Activated CD4-positive, CD25-positive, alpha-beta regulatory T cell (primary cell): Measurements from ENCODE around the gene TNRC6B.
"Not testable (repeated sequence)": the region's sequence is repeated elsewhere in the genome, so short reads cannot be mapped to it uniquely, and the experiment has no call there.

Experiments used
- DNase-seq, 4 experiments: peaks; one replicate each; lab custom pipeline; 2025; lab: John Stamatoyannopoulos, UW

The TNRC6B gene

DNA sequence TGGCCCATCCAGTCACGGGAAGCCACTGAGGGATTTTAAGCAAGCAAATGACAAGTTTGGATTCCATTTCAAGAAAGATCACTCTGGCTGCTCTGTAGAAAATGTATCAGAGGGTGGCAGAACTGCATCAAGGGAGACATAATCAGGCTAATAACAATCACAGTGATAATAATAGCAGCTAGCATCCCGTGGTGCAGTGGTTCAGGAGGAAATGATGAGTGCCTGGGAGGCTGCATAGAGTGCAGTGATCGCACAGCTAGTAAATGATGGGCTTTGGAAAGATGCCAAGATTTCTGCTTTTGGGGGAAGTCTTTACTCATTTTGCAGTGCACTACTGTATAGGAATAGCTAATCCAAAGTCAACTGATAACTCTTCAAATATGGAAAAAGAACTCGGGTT is 35.8 kb downstream of the TNRC6B start:
- no peak for DNase-seq

DNA sequence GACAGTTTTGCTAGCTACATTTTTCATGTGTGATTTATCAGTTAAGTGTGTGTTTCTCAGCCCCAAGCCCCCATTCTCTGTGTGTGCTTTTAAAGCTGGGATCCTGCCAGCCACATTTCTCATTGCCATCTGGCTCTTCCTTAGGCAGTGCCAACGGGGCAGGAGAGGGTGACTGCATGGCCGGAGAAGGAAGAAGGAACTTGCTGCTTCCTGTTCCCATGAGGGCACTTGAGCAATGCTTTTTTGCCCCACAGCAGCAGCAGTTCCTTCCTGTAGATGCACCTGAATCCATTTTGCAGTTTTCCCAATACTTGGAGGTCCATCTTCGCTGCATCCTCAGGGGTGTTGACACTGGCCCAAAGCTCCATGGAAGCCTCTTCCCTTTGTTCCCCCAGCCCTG is 37.5 kb downstream of the TNRC6B start:
- no peak for DNase-seq

DNA sequence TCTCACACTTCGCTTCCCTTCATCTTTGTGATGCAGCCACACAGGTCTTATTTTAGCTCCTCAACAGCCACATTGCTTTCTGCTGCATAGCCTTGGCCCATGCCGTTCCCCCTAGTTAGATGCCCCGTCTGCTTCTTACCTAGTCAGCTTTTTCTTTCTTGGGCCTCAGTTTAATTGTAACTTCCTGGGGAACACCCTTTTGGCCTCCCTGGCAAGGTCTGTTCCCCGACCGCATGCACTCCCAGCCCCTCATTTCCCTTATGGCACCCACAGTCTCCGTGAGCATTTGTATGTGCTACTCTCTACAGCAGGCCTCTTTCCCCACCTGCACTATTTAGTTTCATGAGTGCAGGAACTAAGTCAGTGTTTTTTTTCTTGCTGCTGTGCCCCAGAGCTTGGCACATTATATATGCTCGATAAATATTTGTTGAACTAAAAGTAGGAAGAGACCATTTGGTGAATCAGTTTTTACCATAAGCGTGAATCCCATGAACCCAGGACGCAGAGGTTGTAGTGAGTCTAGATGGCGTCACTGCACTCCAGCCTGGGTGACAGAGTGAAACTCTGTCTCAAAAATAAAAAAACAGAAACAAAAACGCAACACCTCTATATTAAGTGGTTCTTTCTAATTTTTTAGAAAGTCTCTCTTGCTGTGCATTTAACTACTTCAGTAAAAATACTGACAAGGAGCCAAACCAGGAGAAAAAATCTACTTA is 38.5 kb downstream of the TNRC6B start:
- DNase-seq: no peak

DNA sequence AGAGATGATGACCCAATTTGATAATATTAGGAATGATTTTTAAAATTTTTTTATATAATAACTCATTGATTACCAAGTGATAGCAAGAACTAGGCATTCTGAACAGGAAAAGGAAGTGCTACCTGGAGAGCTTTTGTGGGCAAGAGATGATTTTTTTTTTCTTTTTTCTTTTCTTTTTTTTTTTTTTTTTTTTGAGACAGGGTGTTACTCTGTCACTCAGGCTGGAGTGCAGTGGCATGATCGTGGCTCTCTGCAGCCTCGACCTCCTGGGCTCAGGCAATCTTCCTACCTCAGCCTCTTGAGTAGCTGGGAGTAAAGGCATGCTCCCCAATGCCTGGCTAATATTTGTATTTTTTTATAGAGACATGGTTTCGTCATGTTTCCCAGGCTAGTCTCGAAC is 40.4 kb downstream of the TNRC6B start:
- no peak for DNase-seq

DNA sequence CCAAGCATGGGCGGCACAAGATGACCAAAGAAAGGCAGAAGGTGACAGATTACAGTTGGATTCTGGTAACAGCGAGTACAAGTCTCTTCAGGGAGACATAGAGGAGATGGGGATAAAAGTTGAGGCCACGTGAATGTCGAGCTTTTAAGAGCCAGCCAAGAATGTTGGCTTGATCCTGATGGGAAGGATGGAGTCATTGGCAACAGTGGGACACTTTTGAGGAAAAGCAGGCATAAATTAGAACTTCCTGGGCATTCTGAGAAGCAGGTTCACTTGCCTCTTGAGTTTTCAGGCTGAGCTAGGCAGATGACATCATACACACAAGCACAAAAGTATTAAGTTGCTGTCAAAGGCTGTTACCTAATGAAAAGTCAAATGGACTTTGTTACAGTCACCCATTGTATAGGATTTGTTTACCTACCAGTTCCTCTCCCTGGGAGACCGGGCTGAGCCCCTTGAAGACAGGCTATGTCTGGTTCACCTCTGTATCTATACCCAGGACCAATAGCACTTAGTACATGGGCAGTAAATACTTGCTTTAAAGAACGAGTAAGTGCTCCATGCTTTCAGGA is 41.1 kb downstream of the TNRC6B start:
- DNase-seq: no peak

DNA sequence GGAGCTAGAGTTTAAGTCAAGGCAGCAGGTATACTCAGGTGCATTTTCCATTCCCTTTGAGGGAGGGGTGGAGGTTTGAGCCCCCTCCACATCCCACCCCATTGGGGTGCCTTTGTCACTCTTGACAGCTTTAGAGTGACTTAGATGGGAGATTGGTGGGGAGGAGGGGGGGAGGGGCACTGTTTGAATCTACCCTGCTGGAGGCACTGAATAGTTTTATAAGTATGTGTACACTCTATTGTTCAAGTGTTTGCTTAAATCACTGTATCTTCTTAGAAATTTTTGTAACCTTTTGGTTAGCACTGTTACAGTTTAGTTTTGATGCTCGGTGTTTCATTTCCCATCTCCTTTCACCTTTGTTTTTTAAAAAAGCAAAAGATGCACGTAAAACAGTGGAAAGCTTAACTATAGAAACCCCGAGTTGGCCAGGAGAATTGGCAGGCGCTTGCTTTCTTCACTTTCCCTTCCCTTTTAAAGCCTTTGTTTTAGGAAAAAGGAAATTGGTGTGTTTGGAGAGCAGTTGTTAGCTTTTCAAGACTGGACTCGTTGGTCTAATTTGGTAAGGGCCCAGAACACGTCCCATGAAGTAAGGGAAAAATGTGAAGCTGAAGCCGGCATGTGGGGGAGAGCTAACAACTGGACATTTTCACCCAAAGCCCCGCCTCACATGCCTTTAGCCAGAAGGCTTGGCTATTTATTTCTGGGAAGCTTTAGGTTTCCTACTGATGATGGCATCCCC is 42.8 kb downstream of the TNRC6B start:
- DNase-seq: no peak

DNA sequence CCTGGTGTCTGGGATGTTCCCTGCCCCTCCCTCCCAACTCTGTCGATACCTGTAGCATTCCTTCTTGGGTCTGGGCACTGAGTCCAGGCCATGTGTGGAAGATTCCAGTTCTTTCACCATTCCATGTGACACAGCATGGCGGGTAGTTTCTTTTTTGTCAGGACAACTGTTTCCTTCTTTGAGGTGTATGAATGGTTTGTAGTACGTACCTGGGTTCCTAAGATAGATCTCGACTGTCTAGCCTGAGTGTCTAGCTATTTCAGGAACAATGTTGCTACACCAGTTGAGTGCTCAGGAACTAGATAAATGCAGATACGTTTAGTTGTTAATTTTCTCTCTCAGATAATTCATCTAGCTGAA is 43.3 kb downstream of the TNRC6B start:
- no peak for DNase-seq

DNA sequence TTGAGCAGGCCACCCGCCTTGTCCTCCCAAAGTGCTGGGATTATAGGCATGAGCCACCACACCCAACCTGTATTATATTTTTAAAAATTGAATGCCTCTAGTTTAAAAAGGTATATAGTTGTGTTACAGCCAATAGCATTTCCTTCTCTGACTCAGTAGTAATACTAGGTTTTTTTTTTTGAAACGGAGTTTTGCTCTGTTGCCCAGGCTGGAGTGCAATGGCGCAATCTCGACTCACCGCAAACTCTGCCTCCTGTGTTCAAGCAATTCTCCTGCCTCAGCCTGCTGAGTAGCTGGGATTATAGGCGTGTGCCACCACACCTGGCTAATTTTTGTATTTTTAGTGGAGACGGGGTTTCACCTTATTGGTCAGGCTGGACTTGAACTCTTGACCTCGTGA is 45.3 kb downstream of the TNRC6B start:
- not testable (repeated sequence) for DNase-seq

DNA sequence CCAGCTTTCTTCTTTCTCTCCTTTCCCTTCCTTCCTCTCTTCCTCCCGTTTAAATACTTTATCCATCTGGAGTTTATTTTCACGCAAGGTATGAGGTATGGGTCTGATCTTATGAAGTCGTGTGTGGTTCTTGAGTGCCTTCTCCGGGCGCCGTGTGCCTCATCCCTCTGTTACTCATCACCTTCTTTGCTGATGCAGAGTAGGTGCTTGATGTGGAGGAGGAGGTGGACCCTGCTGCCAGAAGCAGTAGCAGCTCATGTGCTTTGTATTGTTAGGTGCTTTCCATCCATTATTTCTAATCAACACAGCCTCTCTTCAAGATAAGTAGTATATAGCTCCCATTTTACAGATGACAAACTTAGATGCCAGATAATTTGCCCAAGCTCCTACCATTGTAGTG is 47.0 kb downstream of the TNRC6B start:
- DNase-seq: peak in 1 of 4 experiments; percentile 20

DNA sequence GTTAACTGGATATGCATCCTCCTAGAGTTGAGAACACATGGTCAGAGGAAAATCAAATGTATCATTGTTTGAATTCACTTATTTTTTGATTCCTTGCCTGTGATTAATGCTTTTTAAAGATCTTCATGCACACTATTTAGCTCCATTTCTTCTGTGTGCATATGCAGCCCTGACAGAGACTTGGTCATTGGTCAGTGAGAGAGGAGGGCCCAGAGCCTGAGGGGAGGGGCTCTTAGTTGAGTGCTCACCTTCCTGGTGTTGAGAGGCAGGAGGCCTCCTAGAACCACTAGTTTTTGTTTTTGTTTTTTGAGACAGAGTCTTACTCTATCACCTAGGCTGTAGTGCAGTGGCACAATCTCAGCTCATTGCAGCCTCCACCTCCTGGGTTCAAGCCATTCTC is 48.9 kb downstream of the TNRC6B start:
- no peak for DNase-seq

DNA sequence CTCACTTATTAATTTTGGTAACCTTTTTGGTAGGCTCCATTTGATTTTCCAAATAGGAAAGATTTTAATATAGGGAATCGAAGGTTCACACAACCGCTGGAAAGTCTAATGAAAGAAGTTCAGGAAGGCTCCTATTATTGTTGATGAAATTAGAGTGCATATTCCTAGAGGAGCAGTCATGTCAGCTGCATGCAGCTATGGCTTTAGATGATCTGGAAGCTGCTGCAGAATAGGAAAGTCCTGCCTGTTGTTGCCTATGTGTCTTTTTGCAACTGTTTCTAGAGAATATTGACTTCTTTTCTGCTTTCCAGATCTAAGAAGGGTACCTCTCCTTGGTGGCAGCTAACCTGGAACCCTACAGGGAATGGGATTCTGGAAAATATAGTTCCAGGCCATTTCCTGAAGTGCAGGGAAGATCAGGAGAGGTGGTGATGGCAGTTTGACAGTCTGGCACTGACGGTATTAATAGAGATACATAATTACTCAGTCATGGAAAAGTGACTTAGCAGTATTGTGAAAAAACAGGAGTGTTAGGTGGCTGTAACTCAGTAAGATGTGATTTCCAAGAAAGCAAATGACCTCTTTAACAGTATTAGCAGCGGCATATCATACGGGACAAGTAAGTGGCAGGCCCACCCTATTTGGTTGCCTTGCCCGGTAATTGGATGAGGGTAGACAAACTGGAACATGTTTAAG is 54.0 kb downstream of the TNRC6B start:
- no peak for DNase-seq

DNA sequence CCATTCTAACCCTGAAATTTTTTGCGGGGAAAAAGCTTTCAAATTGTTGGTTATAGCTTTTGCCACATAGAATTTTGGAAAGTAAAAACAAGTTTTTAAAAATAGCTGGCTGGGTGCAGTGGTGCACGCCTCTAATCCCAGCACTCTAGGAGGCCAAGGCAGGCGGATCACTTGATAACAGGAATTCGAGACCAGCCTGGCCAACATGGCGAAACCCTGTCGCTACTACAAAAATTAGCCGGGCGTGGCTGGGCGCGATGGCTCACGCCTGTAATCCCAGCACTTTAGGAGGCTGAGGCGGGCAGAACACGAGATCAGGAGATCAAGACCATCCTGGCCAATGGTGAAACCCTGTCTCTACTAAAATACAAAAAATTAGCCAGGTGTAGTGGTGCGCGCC is 54.9 kb downstream of the TNRC6B start:
- DNase-seq: no peak

DNA sequence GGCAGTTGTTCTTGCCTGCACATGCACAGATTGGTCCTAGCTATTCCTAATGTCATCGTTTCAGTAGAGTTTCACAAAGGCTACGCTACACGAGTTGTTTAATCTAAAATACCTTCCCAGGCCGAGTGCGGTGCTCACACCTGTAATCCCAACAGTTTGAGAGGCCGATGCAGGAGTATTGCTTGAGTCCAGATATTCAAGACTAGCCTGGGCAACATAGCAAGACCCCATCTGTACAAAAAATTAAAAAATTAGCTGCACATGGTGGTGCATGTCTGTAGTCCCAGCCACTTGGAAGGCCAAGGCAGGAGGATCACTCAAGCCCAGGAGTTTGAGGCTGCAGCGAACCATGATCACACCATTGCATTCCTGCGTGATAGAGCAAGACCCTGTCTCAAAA is 56.2 kb downstream of the TNRC6B start:
- DNase-seq: no peak

DNA sequence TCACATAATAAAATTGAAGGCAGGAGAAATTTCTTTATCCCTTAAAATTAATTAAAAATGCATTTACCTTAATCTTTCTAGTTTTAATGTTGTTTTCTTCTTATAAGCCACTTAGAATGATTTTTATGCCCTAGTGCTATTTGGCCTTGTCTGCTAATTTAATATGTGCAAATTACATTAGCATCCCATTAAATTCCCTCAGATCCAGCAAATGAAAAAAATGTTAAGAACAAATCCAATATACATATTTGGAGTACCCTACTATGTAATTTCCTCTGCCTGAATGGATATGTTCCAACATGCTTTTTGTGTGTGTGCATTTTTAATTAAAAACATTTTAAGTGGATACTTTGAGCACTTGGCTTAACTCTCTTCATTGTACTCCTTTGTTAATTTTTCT is 56.9 kb downstream of the TNRC6B start:
- no peak for DNase-seq

DNA sequence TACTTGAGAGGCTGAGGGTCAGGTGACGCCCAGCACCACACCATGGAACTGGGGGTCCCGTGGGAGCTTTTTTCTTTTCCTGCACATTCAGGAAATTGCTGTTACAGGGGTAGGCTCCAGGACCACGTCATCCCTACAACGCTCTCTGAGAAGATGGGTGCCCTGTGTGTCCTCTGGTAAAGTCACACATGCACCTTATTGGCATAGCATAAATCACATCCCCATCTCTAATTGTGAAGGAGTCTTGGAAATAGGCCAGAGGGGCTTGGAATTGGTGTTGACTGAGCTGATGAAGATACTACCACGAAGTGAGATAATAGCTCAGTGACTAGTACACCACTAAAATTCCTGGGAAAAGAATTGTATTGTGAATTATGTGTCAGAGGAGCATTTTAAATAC is 57.6 kb downstream of the TNRC6B start:
- DNase-seq: no peak

DNA sequence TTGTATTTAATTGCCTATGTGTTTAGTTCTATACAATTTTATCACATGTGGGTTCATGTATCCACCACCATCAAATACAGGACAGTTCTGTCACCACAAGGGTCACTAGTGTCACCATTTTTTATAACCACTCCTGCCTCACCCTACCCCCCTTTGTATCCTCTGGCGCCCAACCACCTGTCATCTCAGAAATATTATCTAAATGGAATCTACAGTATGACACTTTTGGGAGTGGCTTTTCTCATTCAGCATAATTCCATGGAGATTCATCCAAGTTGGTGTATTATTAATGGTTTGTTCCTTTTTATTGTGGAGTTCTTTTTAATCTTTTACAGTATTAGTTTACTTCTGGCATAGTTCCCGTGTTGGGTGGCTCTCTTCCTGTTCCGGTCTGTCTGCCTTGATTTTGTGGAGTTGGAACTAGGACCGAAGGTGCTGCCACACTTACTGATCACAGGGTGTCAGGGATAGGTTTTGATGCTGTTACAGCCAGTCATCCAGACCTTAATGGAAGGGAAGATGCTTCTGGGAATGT is 58.5 kb downstream of the TNRC6B start:
- no peak for DNase-seq

DNA sequence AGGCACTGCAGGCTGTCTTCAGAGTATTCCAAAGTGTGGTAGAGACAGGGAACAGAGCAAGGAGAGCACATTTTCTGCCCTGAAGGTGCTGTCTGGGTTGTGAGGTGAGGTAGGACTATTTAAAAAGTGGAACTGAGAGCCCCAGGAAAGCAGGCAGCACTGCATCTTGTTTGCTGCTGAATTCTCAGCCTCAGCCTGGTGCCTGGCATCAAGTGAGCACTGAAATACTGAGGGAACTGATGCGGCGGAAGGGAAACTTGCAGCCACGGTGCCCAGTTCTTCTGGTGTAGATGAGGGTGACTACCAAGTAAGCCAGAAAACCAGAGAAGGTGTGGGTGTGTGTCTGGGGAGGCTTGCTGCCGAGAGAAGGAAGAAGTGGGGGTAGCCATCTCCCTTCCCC is 59.5 kb downstream of the TNRC6B start:
- no peak for DNase-seq

DNA sequence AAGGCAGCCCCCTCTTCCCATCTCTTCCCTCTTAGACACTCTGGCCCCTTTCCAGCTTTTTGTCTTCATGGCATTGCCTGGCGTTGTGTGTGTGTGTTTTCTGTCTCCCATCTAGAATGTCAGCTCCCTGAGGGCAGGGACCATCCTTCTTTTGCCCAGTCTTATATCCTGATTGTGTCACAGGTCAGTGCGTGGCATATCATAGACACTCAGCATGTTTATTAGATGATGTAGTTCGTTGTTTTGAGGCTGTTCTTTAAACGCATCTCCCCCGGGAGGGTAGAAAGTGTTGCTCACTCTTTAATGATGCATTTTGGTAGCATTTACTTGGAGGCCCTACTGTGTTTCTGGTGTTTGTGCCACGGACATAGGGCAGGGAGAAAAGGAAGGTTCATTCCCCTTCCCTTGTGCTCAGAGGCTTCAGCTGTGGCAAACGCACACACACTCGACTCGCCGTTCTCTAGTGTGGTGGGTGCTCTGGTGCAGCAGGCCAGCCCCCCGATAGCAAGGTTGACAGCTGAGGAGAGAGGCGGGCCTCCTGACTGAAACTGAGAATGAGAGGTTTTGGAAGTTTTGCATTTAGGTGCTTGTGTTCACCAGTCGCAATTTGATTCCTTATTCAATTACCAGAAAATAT is 60.2 kb downstream of the TNRC6B start:
- no peak for DNase-seq

DNA sequence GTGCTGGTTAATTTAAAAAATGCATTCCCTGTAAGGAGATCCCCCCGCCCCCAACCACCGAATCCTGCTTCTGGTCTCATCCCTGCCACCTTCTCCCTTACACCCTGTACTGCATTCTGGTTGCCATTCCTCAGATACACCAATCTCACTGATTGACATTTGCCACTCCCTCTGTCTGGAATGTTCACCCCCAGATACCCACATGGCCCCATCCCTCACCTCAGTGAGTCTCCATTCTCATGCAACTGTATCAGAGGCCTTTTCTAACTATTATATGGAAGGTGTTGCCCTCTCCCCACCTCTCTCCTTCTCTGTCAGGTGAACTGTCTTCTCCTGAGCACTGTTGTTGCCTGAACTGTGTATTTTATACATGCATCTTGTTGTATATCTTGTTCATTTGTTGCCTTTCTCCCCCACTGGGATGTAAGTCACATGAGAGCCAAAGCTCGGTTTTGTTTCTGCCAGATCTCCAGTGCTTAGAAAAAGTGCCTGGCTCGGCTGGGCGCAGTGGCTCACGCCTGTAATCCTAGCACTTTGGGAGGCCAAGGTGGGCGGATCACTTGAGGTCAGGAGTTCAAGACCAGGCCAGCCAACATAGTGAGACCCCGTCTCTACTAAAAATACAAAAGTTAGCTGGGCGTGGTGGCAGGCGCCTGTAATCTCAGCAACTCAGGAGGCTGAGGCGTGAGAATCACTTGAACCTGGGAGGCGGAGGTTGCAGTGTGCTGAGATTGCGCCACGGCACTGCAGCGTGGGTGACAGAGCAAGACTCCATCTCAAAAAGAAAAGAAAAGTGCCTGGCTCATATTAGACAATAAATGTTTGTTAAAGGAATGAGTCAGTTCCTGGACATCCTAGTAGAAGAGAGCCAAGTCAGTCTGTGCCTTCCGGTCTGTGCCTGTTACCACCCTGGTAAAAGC is 61.0 kb downstream of the TNRC6B start:
- no peak for DNase-seq

DNA sequence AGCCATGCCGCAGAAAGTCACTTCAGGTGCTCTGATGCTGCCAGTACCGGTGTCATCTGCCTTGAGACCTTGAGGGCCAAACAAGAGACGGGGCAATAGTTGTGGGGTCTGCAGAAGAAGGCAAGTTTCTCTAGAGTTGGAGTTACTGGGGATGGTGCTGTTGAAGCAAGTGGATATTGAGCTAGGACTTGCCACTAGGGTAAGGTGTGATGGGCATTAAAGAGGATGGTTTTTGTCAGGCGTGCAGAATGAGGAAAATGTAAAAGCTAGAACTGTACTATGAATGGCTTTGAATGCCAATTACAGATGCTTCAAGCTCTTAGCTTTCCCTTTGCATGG is 61.6 kb downstream of the TNRC6B start:
- DNase-seq: no peak

DNA sequence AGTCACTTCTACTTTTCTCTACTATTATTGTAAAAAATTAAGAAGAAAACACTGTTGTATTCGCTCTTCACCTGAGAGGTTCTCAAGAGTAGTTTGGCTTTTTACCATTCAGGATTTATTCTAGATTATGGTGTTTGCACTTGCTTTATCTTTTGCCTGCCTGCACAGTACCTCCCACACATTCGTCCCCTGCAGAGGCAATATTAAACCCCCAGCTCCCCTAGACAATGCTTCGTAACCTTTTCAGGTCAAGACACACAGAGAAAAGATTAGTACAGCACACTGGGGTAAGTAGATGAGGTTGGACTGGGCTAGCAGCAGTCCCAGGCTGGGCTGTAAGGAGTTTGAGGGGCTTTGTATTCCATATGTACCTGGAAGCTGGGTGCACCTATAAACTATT is 62.4 kb downstream of the TNRC6B start:
- no peak for DNase-seq
